Lung (tissue), 12 donors: ENCODE measurements around the gene RELT. TPM values are rescaled to one million over a fixed set of nuclear protein-coding genes. Genes with fewer than 3 reads are reported as not detected.

Experiments used
- ATAC-seq: fragments of 200-7000 bp; cut with Tn5 transposase; one replicate; pipeline ENCODE4 v1.9.1; 2020; ENCODE audit warnings: moderate number of reproducible peaks; ENCODE audit not compliant: insufficient read depth, low FRiP score
- DNase-seq, 3 donors: peaks; one replicate each; pipeline ENCODE4 v3.0.0-alpha.2; 2013 to 2017
- H3K27ac ChIP-seq, 2 donors: one replicate each; pipeline ENCODE4 v1.5.1; 2013; ENCODE audit warnings: mild to moderate bottlenecking in 2 of 2, moderate library complexity in 2 of 2, control low read depth in 1 of 2, inconsistent platforms in 1 of 2, low read depth in 1 of 2, low read length in 1 of 2
- H3K27me3 ChIP-seq, 3 donors: one replicate each; pipeline ENCODE4 v1.5.1; 2013; ENCODE audit warnings: low read length in 2 of 3; ENCODE audit not compliant: control insufficient read depth in 3 of 3, insufficient read depth in 3 of 3
- H3K36me3 ChIP-seq, 4 donors: one replicate each; pipeline ENCODE4 v1.5.1; 2013; ENCODE audit warnings: low read length in 4 of 4, mild to moderate bottlenecking in 1 of 4, moderate library complexity in 1 of 4; ENCODE audit not compliant: control insufficient read depth in 4 of 4, insufficient read depth in 4 of 4
- H3K4me1 ChIP-seq, 5 donors: one replicate each; pipeline ENCODE4 v1.5.1; 2013; ENCODE audit warnings: low read length in 5 of 5, mild to moderate bottlenecking in 2 of 5, moderate library complexity in 1 of 5; ENCODE audit not compliant: control insufficient read depth in 5 of 5, insufficient read depth in 5 of 5
- H3K4me3 ChIP-seq: one replicate; pipeline ENCODE4 v1.5.1; 2013; ENCODE audit warnings: mild to moderate bottlenecking, control low read depth, moderate library complexity
- H3K9ac ChIP-seq, 2 donors: one replicate each; pipeline ENCODE4 v1.5.1; 2013; ENCODE audit warnings: low read length in 2 of 2, control low read depth in 1 of 2; ENCODE audit not compliant: insufficient read depth in 1 of 2
- H3K9me3 ChIP-seq, 4 donors: one replicate each; pipeline ENCODE4 v1.5.1; 2013; ENCODE audit warnings: low read length in 3 of 4, mild to moderate bottlenecking in 1 of 4, moderate library complexity in 1 of 4; ENCODE audit not compliant: control insufficient read depth in 4 of 4, insufficient read depth in 3 of 4
- WGBS, 2 donors: extraction: QIAGEN DNeasy Blood & Tissue Kit; methylation state at CpG; one replicate each; pipeline ENCODE4 v1.1.7; 2013; 5-methylcytosine and 5-hydroxymethylcytosine counted together
- polyA plus RNA-seq, 2 donors: library from polyadenylated mRNA; stranded (reverse); fragments of 200-250 nt; gene quantifications; one replicate each; pipeline ENCODE4 v1.2.1, GENCODE V29; 2013
- total RNA-seq, 2 donors: library from RNA; depleted of rRNA in 1 of 2; stranded (reverse); fragments of >200 nt in 1 of 2; gene quantifications; one replicate each; pipeline ENCODE4 v1.2.1, GENCODE V29; 2014 to 2021
- TF ChIP-seq, protein P1 (sequence below): IDR thresholded peaks from 2 replicates; pipeline ENCODE4 v1.5.1; 2012; ENCODE audit warnings: mild to moderate bottlenecking; ENCODE audit errors: control extremely low read depth, extremely low read depth
- donor health status: control.
- donor health status: control.
- donor health status: Bipolar disorder and iron deficiency.
- donor health status: healthy.
- donor health status: DM: yes; HTN: yes; CAD: no.

The RELT gene
- total and polyA plus RNA-seq, 4 donors = 6.0 to 25.4 (median 16.1) TPM

DNA sequence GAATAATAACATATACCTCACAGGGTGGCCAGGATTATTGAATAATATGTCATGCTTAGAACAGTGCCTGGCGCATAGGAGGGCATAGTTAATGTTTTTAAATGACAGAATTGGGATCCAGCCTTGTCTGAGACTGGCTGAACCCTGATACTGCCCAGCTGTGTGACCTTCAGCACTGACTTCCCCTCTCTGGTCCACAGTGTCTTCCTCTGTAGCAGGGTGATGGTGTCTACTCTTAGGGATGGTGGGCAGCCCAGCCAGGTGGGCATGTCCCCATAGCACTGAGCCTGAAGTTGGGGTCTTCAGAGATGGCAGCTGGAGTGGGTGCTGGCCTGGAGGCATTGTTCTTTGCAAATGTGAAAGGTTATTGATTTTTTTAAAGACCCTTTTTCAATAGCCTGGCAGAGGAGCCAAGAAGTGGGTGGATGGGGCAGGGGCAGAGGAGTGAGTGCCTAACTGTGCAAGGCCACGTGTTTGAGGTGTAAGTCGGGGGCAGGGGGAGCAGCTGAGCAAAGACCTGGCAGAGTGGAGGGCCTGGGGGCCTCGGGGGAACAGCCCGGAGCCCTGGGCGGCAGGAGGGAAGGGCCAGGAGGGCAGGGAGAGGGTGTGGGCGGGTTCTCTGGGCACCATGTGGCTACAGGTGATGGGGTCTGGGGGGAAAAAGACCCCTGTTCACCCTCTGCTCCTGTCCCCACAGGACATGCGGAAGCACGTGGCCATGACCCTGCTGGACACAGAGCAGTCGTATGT, 29.8 kb upstream of the RELT start:
- Histone ChIP-seq H3K27me3 (no peaks in the 10 kb centered on the region), H3K9ac (no peak overlapping the region), H3K9me3 (no peaks in the 10 kb centered on the region), H3K36me3 (peaks cover 0 to 6% (median 6%) of the 10 kb centered on the region in 4 donors), H3K27ac (no peak overlapping the region), H3K4me1 (peaks cover 0 to 22% (median 6%) of the 10 kb centered on the region in 5 donors), H3K4me3 (no peak overlapping the region)
- 86 to 91% methylated on average over 10 of the region's 10 CpGs for WGBS, 2 donors
- TF ChIP-seq, protein P1, sequence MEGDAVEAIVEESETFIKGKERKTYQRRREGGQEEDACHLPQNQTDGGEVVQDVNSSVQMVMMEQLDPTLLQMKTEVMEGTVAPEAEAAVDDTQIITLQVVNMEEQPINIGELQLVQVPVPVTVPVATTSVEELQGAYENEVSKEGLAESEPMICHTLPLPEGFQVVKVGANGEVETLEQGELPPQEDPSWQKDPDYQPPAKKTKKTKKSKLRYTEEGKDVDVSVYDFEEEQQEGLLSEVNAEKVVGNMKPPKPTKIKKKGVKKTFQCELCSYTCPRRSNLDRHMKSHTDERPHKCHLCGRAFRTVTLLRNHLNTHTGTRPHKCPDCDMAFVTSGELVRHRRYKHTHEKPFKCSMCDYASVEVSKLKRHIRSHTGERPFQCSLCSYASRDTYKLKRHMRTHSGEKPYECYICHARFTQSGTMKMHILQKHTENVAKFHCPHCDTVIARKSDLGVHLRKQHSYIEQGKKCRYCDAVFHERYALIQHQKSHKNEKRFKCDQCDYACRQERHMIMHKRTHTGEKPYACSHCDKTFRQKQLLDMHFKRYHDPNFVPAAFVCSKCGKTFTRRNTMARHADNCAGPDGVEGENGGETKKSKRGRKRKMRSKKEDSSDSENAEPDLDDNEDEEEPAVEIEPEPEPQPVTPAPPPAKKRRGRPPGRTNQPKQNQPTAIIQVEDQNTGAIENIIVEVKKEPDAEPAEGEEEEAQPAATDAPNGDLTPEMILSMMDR = no peak
- ATAC-seq = no peak
- no peak for DNase-seq

DNA sequence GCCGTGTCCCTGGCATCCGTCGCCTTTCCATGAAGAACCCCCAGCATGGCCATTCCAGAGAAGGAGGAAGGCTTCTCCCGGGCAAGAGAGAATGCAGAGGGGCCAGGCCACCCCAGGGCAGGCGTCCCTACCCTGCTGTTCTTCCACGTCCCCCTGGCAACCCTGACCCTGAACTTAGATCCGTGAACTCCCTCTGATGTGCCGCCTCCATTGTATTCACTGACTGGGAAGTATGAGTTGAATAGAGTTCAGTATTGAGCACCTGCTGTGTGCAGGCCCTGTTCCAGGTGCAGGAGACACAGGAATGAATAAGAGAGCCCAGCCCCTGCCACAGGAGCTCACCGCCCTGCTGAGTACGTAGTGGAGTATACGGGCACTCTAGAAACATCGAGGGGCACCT, 29.1 kb upstream of the RELT start:
- no peak for DNase-seq
- WGBS, 2 donors = 89 to 92% methylated on average over 12 of the region's 12 CpGs
- TF ChIP-seq, protein P1 = no peak
- Histone ChIP-seq H3K4me3 (no peak overlapping the region), H3K4me1 (peaks cover 0 to 22% (median 6%) of the 10 kb centered on the region in 5 donors), H3K9me3 (no peaks in the 10 kb centered on the region), H3K9ac (no peak overlapping the region), H3K27me3 (no peaks in the 10 kb centered on the region), H3K27ac (no peak overlapping the region), H3K36me3 (peaks cover 0 to 6% (median 6%) of the 10 kb centered on the region in 4 donors)
- no peak for ATAC-seq

DNA sequence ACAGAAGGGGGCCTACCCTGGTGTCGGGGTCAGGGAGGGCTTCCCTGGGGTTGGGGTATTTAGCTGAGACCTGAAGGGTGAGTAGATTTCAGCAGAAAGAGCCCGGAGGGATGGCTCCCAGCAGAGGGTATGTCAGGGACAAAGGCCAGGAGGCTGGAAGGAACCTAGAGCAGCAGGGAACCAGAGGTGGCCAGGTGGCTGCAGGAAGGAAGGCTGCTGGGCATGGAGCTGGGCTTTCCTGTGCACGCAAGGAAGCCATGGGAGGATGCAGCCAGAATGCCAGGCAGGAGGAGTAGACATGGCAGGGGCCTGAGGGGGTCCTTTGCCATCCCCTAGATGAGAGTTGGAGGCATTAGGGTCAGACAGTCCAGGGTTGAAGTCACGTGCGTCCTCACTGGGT, 27.4 kb upstream of the RELT start:
- no peak overlapping the region for H3K27ac ChIP-seq
- H3K9ac ChIP-seq = no peak overlapping the region
- DNase-seq = no peak
- WGBS, 2 donors = 92 to 93% methylated on average over 5 of the region's 5 CpGs
- no peaks in the 10 kb centered on the region for H3K9me3 ChIP-seq
- TF ChIP-seq, protein P1 = no peak
- H3K4me3 ChIP-seq = no peak overlapping the region
- no peaks in the 10 kb centered on the region for H3K27me3 ChIP-seq
- peaks cover 0 to 13% (median 9%) of the 10 kb centered on the region in 4 donors for H3K36me3 ChIP-seq
- H3K4me1 ChIP-seq = peaks cover 0 to 8% (median under 1%) of the 10 kb centered on the region in 5 donors
- no peak for ATAC-seq

DNA sequence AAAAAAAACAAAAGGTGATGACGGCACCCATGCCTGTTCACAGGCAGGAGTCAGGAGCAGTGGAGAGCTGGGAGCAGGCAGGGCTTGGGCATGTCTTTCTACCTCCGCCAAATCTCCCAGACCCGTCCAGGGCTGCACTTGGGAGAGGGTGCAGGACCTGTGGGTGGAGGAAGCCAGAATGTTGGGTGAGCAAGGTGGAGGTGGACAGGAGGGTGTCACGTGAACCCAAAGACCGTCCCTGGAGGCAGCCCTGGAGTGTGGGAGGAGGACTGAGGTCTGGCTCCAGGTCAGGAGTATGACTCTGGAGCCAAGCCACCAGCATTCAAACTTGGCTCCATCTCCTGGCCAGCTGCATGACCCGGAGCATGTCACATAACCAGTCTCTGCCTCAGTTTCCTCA, 26.6 kb upstream of the RELT start:
- DNase-seq (no peak), ATAC-seq (no peak)
- Histone ChIP-seq H3K27me3 (no peaks in the 10 kb centered on the region), H3K27ac (no peak overlapping the region), H3K36me3 (peaks cover 0 to 16% (median 9%) of the 10 kb centered on the region in 4 donors), H3K4me3 (no peak overlapping the region), H3K4me1 (peaks cover 0 to 6% (median 0%) of the 10 kb centered on the region in 5 donors), H3K9me3 (no peaks in the 10 kb centered on the region), H3K9ac (no peak overlapping the region)
- TF ChIP-seq, protein P1 = no peak
- WGBS, 2 donors = 76 to 90% methylated on average over 6 of the region's 6 CpGs
